Choroid plexus epithelial cell (primary cell): ENCODE results near the gene MGA.

ENCODE experiments used
- DNase-seq: peaks from one replicate; pipeline ENCODE4 v3.0.0-alpha.2; 2010; ENCODE audit warnings: low read depth
- H3K4me3 ChIP-seq: 2 replicates; pipeline ENCODE4 v1.5.1; 2011; ENCODE audit warnings: low read depth, mild to moderate bottlenecking, control low read depth, low read length, moderate library complexity
- TF ChIP-seq, protein P1 (sequence below): conservative IDR thresholded peaks from 2 replicates; pipeline ENCODE4 v1.5.1; 2011; ENCODE audit warnings: low read depth, mild to moderate bottlenecking, control low read depth, inconsistent platforms, low read length, moderate library complexity

Gene MGA

DNA sequence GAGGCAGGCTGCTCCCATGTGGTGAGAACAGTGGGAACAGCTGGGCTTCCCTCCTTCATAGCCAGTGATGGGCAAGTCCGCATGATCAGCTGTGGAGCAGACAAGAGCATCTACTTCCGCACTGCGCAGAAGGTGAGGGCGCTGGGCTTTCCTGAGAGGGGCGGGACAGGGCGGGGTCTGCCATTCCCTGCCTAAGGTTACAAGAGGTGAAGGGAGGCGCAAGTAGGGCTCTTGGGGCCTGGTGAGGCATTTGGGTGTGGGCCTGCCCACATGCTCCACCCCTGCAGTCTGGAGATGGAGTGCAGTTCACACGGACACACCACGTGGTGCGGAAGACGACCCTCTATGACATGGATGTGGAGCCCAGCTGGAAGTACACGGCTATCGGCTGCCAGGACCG is 157.1 kb downstream of the MGA start:
- TF ChIP-seq, protein P1, sequence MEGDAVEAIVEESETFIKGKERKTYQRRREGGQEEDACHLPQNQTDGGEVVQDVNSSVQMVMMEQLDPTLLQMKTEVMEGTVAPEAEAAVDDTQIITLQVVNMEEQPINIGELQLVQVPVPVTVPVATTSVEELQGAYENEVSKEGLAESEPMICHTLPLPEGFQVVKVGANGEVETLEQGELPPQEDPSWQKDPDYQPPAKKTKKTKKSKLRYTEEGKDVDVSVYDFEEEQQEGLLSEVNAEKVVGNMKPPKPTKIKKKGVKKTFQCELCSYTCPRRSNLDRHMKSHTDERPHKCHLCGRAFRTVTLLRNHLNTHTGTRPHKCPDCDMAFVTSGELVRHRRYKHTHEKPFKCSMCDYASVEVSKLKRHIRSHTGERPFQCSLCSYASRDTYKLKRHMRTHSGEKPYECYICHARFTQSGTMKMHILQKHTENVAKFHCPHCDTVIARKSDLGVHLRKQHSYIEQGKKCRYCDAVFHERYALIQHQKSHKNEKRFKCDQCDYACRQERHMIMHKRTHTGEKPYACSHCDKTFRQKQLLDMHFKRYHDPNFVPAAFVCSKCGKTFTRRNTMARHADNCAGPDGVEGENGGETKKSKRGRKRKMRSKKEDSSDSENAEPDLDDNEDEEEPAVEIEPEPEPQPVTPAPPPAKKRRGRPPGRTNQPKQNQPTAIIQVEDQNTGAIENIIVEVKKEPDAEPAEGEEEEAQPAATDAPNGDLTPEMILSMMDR = no peak
- no peak for DNase-seq
- no peak overlapping the region for H3K4me3 ChIP-seq

DNA sequence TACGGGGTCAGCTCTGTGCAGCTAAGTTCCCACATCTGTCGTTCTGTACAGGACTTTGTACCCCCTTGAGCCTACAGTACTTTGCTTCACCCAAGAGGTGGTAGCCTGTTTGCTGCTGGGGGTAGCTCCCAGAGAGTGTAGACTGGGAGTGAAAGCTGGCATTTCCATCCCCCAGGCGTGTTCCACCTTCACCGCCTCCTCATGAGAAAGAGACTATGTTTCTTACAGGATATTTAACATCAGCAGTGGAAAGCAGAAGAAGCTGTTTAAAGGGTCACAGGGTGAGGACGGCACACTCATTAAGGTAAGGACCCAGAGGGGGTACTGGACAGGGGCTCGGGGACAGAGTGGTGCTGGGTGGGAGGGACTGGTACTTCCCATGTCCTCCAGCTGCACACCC is 157.6 kb downstream of the MGA start:
- DNase-seq = no peak
- TF ChIP-seq, protein P1 = no peak
- H3K4me3 ChIP-seq = no peak overlapping the region

DNA sequence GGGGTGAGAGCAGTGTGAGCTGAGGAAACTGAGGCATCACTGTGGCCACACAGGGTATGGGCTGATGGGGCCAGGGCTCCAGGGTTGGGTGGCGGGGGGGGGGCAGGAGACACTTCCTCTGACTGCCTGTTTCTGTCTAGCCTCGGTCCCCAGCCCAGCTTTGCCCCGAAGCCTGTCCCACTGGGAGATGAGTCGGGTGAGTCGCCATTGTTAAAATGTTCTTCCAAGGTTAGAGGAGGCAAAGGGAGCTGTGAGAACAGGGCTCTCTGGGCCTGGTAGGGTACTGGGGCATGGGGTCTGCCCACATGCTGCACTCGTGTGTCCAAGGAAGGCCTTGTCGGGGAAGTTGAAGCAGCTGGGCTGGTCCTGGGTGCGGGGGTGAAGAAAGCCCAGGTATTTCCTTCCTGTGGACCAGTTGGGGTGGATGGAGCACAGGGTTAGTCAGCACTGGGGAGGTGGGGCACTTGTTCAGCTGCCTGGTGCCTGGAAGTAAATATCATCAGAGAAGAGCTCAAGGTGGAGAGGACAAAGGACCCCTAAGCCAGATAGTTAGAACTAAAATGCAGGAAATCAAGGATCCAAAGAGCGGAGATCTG is 159.3 kb downstream of the MGA start:
- DNase-seq = no peak
- no peak overlapping the region for H3K4me3 ChIP-seq
- TF ChIP-seq, protein P1 = no peak

DNA sequence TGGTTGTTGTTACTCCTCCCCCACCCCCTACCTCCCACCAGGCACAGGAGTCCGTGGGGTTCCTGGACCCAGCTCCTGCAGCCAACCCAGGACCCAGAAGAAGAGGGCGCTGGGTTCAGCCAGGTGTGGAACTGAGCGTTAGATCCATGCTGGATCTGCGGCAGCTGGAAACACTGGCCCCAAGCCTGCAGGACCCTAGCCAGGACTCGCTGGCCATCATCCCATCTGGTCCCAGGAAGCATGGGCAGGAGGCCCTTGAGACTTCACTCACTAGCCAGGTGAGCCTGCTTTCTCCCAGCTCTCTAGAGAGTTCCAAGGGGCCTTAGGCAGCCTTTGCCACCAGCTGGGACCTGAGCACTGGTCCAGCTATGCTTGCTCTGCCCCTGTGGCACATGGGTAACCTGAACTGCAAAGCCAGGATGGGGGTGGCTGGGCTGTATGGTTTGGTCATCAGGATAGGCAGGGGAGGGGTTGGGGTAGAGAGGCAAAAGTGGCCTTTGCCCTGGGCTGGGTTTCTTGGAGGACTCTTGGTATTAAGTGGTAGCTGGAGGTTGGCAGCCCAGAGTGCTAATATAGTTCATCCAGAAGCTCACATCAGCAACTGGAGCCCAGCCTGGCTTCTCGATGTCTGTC is 160.7 kb downstream of the MGA start:
- no peak overlapping the region for H3K4me3 ChIP-seq
- TF ChIP-seq, protein P1 = no peak
- DNase-seq = no peak

DNA sequence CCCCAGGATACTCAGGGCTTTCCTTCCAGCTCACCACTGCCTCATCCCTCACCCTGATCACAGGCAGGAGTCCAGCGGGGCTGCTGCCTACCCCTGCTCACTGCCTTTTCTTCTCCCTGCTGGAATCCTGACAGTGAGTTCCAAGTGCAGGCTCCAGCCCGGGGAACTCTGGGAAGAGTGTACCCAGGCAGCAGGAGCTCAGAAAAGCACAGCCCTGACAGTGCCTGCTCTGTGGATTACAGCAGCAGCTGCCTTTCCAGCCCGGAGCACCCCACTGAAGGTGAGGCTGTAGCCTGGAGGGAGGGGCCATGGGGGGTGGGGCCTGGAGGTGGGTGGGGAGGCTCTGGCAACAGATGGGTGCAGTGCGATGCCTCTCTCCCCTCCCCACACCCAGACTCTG is 161.6 kb downstream of the MGA start:
- TF ChIP-seq, protein P1 = no peak

DNA sequence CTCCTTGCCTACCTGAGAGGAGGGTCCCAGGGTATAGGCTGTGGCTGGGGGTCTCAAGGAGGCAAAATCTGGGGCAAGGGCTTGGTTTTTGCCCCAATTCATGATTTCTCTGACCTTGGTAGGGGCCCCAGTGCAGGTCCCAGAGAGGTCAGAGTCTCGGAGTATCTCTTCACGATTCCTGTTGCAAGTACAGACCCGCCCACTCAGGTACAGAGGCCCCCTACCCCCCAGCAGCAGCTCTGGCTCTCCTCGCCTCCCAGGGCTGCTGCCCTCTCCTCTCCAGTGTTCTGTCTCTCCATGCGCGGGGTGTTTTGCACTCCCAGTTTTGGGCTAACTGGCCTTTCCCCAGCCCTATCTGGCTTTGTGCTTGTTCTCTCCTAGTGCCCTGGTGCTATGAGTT is 162.3 kb downstream of the MGA start:
- H3K4me3 ChIP-seq = no peak overlapping the region
- TF ChIP-seq, protein P1 = no peak
- no peak for DNase-seq

More for the DNA sequence above, 161.6 kb downstream of the MGA start:
- DNase-seq = no peak
- no peak overlapping the region for H3K4me3 ChIP-seq
